Glutamatergic neuron (in vitro differentiated cells): ENCODE measurements around the gene MUC22. TPM values are rescaled to one million over a fixed set of nuclear protein-coding genes. Genes with fewer than 3 reads are reported as not detected.

Experiments
- DNase-seq: peaks from one replicate; pipeline ENCODE4 v3.0.0; 2022
- H3K27ac Mint-ChIP-seq: one replicate; pipeline ENCODE4 v1.8.0; 2020; ENCODE audit warnings: mild to moderate bottlenecking, mixed read lengths, inconsistent platforms; ENCODE audit not compliant: unreplicated experiment
- H3K27me3 Mint-ChIP-seq: one replicate; pipeline ENCODE4 v1.8.0; 2020; ENCODE audit warnings: mild to moderate bottlenecking, moderate library complexity, mixed read lengths, inconsistent platforms; ENCODE audit not compliant: unreplicated experiment
- H3K36me3 Mint-ChIP-seq: one replicate; pipeline ENCODE4 v1.8.0; 2020; ENCODE audit warnings: mild to moderate bottlenecking, mixed read lengths, inconsistent platforms; ENCODE audit not compliant: unreplicated experiment
- H3K4me1 Mint-ChIP-seq: one replicate; pipeline ENCODE4 v1.8.0; 2020; ENCODE audit warnings: mild to moderate bottlenecking, low read depth, mixed read lengths, inconsistent platforms; ENCODE audit not compliant: unreplicated experiment
- H3K4me3 Mint-ChIP-seq: one replicate; pipeline ENCODE4 v1.8.0; 2020; ENCODE audit warnings: mild to moderate bottlenecking, mixed read lengths, inconsistent platforms; ENCODE audit not compliant: unreplicated experiment
- H3K9me3 Mint-ChIP-seq: one replicate; pipeline ENCODE4 v1.8.0; 2020; ENCODE audit warnings: mild to moderate bottlenecking, moderate library complexity, mixed read lengths, inconsistent platforms; ENCODE audit not compliant: unreplicated experiment
- total RNA-seq: library from RNA; stranded (reverse); fragmentation: NEBNext Ultra II Directional; extraction: Animal tissue kit (Norgen Biotek cat#: 25700); gene quantifications from one replicate; pipeline ENCODE4 v1.2.1, GENCODE V29; 2021; ENCODE audit not compliant: unreplicated experiment
- TF ChIP-seq, protein P1 (sequence below): fragments of 200-600 bp; sonication (generic); IDR thresholded peaks from one replicate; pipeline ENCODE4 v1.5.0; 2021; ENCODE audit not compliant: partially characterized antibody, unreplicated experiment

MUC22 gene
- total RNA-seq, 1 donor from 2014 or later: not detected

DNA sequence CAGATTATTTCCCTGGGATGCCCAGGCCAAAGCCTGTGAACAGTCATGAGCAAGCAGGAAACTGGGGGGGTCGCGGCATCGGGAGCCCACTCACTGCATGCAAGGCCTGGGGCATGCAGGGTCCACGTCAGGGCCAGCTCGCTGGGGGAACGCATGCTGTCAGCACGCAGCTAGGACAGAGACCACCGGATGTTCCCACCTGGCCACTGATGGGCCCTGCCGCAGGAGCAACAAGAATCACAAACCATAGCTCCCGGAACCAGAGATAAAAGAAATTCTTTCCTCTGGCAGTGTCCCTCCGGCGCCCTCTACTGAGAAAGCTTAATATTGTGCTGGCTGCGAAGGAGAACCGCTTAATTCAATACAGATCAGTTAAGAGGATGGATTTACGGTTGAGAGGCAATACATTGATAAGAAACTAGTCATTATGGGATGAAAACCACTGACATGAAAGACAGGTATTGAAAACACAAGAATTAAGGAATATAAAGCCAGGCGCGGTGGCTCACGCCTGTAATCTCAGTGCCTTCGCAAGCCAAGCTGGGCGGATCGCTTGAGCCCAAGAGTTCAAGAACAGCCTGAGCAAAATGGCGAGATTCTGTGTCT, 69.5 kb downstream of the MUC22 start:
- H3K27ac Mint-ChIP-seq: no peak overlapping the region
- TF ChIP-seq, protein P1, sequence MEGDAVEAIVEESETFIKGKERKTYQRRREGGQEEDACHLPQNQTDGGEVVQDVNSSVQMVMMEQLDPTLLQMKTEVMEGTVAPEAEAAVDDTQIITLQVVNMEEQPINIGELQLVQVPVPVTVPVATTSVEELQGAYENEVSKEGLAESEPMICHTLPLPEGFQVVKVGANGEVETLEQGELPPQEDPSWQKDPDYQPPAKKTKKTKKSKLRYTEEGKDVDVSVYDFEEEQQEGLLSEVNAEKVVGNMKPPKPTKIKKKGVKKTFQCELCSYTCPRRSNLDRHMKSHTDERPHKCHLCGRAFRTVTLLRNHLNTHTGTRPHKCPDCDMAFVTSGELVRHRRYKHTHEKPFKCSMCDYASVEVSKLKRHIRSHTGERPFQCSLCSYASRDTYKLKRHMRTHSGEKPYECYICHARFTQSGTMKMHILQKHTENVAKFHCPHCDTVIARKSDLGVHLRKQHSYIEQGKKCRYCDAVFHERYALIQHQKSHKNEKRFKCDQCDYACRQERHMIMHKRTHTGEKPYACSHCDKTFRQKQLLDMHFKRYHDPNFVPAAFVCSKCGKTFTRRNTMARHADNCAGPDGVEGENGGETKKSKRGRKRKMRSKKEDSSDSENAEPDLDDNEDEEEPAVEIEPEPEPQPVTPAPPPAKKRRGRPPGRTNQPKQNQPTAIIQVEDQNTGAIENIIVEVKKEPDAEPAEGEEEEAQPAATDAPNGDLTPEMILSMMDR: peak; percentile 67

GRCh38 chr6:31081872-31082271, 71.6 kb downstream of the MUC22 start:
- DNase-seq: no peak
- no peaks in the 10 kb centered on the region for H3K36me3 Mint-ChIP-seq
- peaks cover 3% of the 10 kb centered on the region for H3K27me3 Mint-ChIP-seq
- TF ChIP-seq, protein P1: no peak
- H3K4me3 Mint-ChIP-seq: no peak overlapping the region
- peaks cover 17% of the 10 kb centered on the region for H3K4me1 Mint-ChIP-seq
- peak overlapping the region; percentile 3 for H3K27ac Mint-ChIP-seq
- H3K9me3 Mint-ChIP-seq: peaks cover 3% of the 10 kb centered on the region

More for the DNA sequence above, 69.5 kb downstream of the MUC22 start:
- Mint-ChIP-seq H3K4me3 (no peak overlapping the region), H3K4me1 (peaks cover 11% of the 10 kb centered on the region), H3K9me3 (peaks cover 3% of the 10 kb centered on the region), H3K27me3 (peaks cover under 1% of the 10 kb centered on the region), H3K36me3 (no peaks in the 10 kb centered on the region)
- peak; percentile 79 for DNase-seq

DNA sequence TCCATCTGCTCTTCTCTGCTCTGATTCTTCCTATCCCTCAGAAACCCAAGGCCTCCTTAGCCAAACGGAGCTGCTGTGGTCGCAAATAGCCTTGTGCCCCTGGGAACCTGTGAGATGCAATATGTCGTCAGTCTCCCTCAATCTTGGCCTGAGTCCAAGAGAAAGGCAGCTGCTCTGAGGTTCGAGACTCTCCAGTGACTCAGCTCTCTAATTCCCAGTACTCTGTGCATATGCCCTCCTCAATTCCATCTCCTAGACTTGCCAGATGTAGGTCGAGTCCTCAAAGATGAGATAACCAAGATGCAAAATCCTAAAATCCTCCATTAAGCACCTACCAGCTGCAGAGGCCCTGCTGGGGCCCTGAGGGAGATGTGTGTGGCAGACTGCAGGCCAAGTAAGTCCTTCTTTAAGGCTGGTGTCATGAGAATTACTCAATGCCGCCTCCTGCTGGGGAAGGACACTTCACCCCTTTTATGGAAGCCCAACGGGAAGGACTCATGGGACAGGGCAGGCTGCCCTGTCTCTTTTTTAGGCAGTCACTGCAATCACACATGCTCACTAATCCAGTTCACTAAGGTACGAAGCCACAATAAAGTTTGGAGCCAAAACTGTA, 73.6 kb downstream of the MUC22 start:
- TF ChIP-seq, protein P1: peak; percentile 73
- H3K4me1 Mint-ChIP-seq: peaks cover 23% of the 10 kb centered on the region
- peak overlapping the region; percentile 96 for H3K27ac Mint-ChIP-seq
- peak overlapping the region; percentile 59 for H3K4me3 Mint-ChIP-seq
- peak; percentile 81 for DNase-seq
- peaks cover 3% of the 10 kb centered on the region for H3K9me3 Mint-ChIP-seq
- H3K36me3 Mint-ChIP-seq: no peaks in the 10 kb centered on the region
- peaks cover 3% of the 10 kb centered on the region for H3K27me3 Mint-ChIP-seq

Other genes starting within 250 kb of the MUC22 start
- gene DDR1, start 126.0 kb upstream of the MUC22 start, total RNA-seq: 120 TPM
- gene GTF2H4, start 102.3 kb upstream of the MUC22 start, total RNA-seq: 67.2 TPM
- gene VARS2, start 96.2 kb upstream of the MUC22 start, total RNA-seq: 47.0 TPM
- not detected for gene SFTA2, start 78.3 kb upstream of the MUC22 start, total RNA-seq
- not detected for gene MUCL3, start 69.5 kb upstream of the MUC22 start, total RNA-seq
- not detected for gene MUC21, start 26.8 kb upstream of the MUC22 start, total RNA-seq
- not detected for gene C6orf15, start 102.1 kb downstream of the MUC22 start, total RNA-seq
- not detected for gene PSORS1C1, start 104.3 kb downstream of the MUC22 start, total RNA-seq
- not detected for gene CDSN, start 110.0 kb downstream of the MUC22 start, total RNA-seq
- 0.49 TPM for gene PSORS1C2, start 128.6 kb downstream of the MUC22 start, total RNA-seq
- 28.7 TPM for gene CCHCR1, start 147.3 kb downstream of the MUC22 start, total RNA-seq
- gene TCF19, start 148.1 kb downstream of the MUC22 start, total RNA-seq: 5.8 TPM
- 48.8 TPM for gene POU5F1, start 160.2 kb downstream of the MUC22 start, total RNA-seq